HepG2 (cell line): ENCODE data around the gene MYLK. TPM values are rescaled to one million over a fixed set of nuclear protein-coding genes. Genes with fewer than 3 reads are reported as not detected.

Experiments
- ATAC-seq: fragments of 200-7000 bp; cut with Tn5 transposase; 3 replicates; pipeline ENCODE4 v1.9.1; 2020; ENCODE audit warnings: mild to moderate bottlenecking, moderate library complexity
- BruUV-seq: library from RNA; stranded (reverse); fragments of 400-500 nt; replicated peaks from 2 replicates; lab custom pipeline; 2021; lab: Mats Ljungman, UMichigan
- CTCF ChIA-PET: fragments of 300-600 bp; formaldehyde crosslinking; extraction: SDS; loops from one replicate; lab custom pipeline; 2021; ENCODE audit warnings: low total read pairs, inconsistent platforms, low intra/inter-chr PET ratio; lab: Yijun Ruan, JAX
- POLR2A ChIA-PET: fragments of 350-600 bp; sonication (Branson Sonifier 250); formaldehyde crosslinking; loops from one replicate; lab custom pipeline; 2020; ENCODE audit warnings: antibody characterized with exemption, inconsistent platforms; lab: Yijun Ruan, JAX
- DNase-seq: peaks from one replicate; pipeline ENCODE4 v3.0.0-alpha.2; 2015; ENCODE audit warnings: low spot score
- FAIRE-seq: peaks from 3 replicates; lab custom pipeline; 2011; peaks lifted over from hg19 to GRCh38; lab: Jason Lieb, UNC
- H2AFZ ChIP-seq: one replicate; pipeline ENCODE4 v1.6.1; 2011; ENCODE audit warnings: low read length, inconsistent platforms
- H3K27ac ChIP-seq: fragments of 300-600 bp; 3 replicates; pipeline ENCODE4 v1.8.0; 2011; ENCODE audit warnings: mixed run types, mild to moderate bottlenecking, mixed read lengths, low read length, inconsistent platforms; ENCODE audit not compliant: insufficient read depth; ENCODE audit errors: extremely low read length
- H3K27me3 ChIP-seq, 2 experiments: fragments of 200-600 bp in 1 of 2; 2 replicates in 1 of 2; 3 replicates in 1 of 2; pipeline versions ENCODE4 v1.6.0 to v1.8.0; 2011; ENCODE audit warnings: low read length in 2 of 2, mild to moderate bottlenecking in 2 of 2, moderate library complexity in 2 of 2, inconsistent platforms in 1 of 2; ENCODE audit not compliant: insufficient read depth in 2 of 2, control insufficient read depth in 1 of 2
- H3K36me3 ChIP-seq, 2 experiments: fragments of 200-600 bp in 1 of 2; replicated peaks in 1 of 2; 2 replicates in 1 of 2; 3 replicates in 1 of 2; pipeline versions ENCODE4 v1.5.1 to v1.8.0; 2011; ENCODE audit warnings: low read length in 2 of 2, inconsistent platforms in 1 of 2; ENCODE audit not compliant: insufficient read depth in 2 of 2, control insufficient read depth in 1 of 2
- H3K4me1 ChIP-seq: 2 replicates; pipeline ENCODE4 v1.5.1; 2012; ENCODE audit warnings: low read length, inconsistent platforms; ENCODE audit not compliant: insufficient read depth
- H3K4me2 ChIP-seq: 2 replicates; pipeline ENCODE4 v1.6.0; 2011; ENCODE audit warnings: low read depth, low read length, inconsistent platforms
- H3K4me3 ChIP-seq, 3 experiments: fragments of 200-600 bp in 1 of 3; sonication (generic), shearing (Covaris generic) in 1 of 3; replicated peaks in 1 of 3; 2 replicates each; pipeline ENCODE4 v1.5.1; 2011 to 2016; ENCODE audit warnings: low read length in 3 of 3, inconsistent platforms in 2 of 3, low read depth in 2 of 3, mild to moderate bottlenecking in 2 of 3, control low read depth in 1 of 3, mixed read lengths in 1 of 3; ENCODE audit not compliant: insufficient read depth in 1 of 3
- H3K79me2 ChIP-seq: one replicate; pipeline ENCODE4 v1.6.1; 2011; ENCODE audit warnings: low read length, inconsistent platforms; ENCODE audit not compliant: insufficient read depth
- H3K9ac ChIP-seq: 2 replicates; pipeline ENCODE4 v1.6.0; 2011; ENCODE audit warnings: mild to moderate bottlenecking, low read depth, low read length, inconsistent platforms; ENCODE audit not compliant: insufficient read depth
- H3K9me3 ChIP-seq: 2 replicates; pipeline ENCODE4 v1.5.1; 2012; ENCODE audit warnings: mild to moderate bottlenecking, low read length
- H4K20me1 ChIP-seq: 2 replicates; pipeline ENCODE4 v1.6.0; 2011; ENCODE audit warnings: inconsistent platforms, mild to moderate bottlenecking, low read length, moderate library complexity; ENCODE audit not compliant: insufficient read depth
- EEA1 ChIP-seq: sonication (generic); formaldehyde crosslinking; IDR thresholded peaks from 2 replicates; pipeline ENCODE4 v1.5.1; 2020; ENCODE audit warnings: mild to moderate bottlenecking, missing genetic modification reagents, borderline replicate concordance
- ELF1 ChIP-seq: sonication (generic); formaldehyde crosslinking; IDR thresholded peaks from 2 replicates; pipeline ENCODE4 v1.4.0; 2020; ENCODE audit warnings: missing genetic modification reagents
- ESRRA ChIP-seq: sonication (generic); formaldehyde crosslinking; IDR thresholded peaks from 2 replicates; pipeline ENCODE4 v1.5.1; 2020; ENCODE audit warnings: mild to moderate bottlenecking, low read depth, missing genetic modification reagents
- KAT2B ChIP-seq: fragments of 150-350 bp; IDR thresholded peaks from 2 replicates; pipeline ENCODE4 v1.6.1; 2014; ENCODE audit warnings: low read depth, low read length, borderline replicate concordance
- MED13 ChIP-seq: sonication (generic); formaldehyde crosslinking; IDR thresholded peaks from 2 replicates; pipeline ENCODE4 v1.5.0; 2020; ENCODE audit warnings: missing genetic modification reagents
- NR1H2 ChIP-seq: sonication (generic); formaldehyde crosslinking; IDR thresholded peaks from 2 replicates; pipeline ENCODE4 v1.8.1; 2022; ENCODE audit warnings: low read depth, missing genetic modification reagents, borderline replicate concordance
- TBX2 ChIP-seq: sonication (generic); formaldehyde crosslinking; IDR thresholded peaks from 2 replicates; pipeline ENCODE4 v1.5.0; 2020; ENCODE audit warnings: missing genetic modification reagents, mild to moderate bottlenecking, borderline replicate concordance
- ZFYVE20 ChIP-seq: sonication (generic); formaldehyde crosslinking; IDR thresholded peaks from 2 replicates; pipeline ENCODE4 v1.8.0; 2023; ENCODE audit warnings: low read depth, mild to moderate bottlenecking, moderate library complexity, missing genetic modification reagents, borderline replicate concordance
- ZMAT3 ChIP-seq: sonication (generic); formaldehyde crosslinking; conservative IDR thresholded peaks from 2 replicates; pipeline ENCODE4 v1.7.0; 2021; ENCODE audit warnings: missing genetic modification reagents
- ZNF263 ChIP-seq: sonication (generic); formaldehyde crosslinking; IDR thresholded peaks from 2 replicates; pipeline ENCODE4 v1.4.0; 2020; ENCODE audit warnings: missing genetic modification reagents
- ZNF557 ChIP-seq: sonication (generic); formaldehyde crosslinking; IDR thresholded peaks from 2 replicates; pipeline ENCODE4 v1.4.0; 2020; ENCODE audit warnings: missing genetic modification reagents
- ZNF678 ChIP-seq: sonication (generic); formaldehyde crosslinking; IDR thresholded peaks from 2 replicates; pipeline ENCODE4 v1.4.0; 2020; ENCODE audit warnings: mild to moderate bottlenecking, missing genetic modification reagents
- ZNF724P ChIP-seq: sonication (generic); formaldehyde crosslinking; IDR thresholded peaks from 2 replicates; pipeline ENCODE4 v1.8.0; 2022; ENCODE audit warnings: missing genetic modification reagents, borderline replicate concordance
- ZNF83 ChIP-seq: sonication (generic); formaldehyde crosslinking; IDR thresholded peaks from 2 replicates; pipeline ENCODE4 v1.4.0; 2020; ENCODE audit warnings: missing genetic modification reagents, mild to moderate bottlenecking, borderline replicate concordance
- WGBS: methylation state at CpG from one replicate; pipeline ENCODE4 v1.1.6; 2017; ENCODE audit warnings: low lambda C conversion rate; 5-methylcytosine and 5-hydroxymethylcytosine counted together
- in situ Hi-C: cut with HindIII; loops from 2 replicates; pipeline ENCODE4 v1.10.0; 2017; ENCODE audit warnings: low pct_unique_long_range_greater_than_20kb; ENCODE audit not compliant: extremely low pct_ligation_motif_present
- intact Hi-C: fragments of 100-400 bp; cut with micrococcal nuclease; formaldehyde crosslinking; loops from one replicate; pipeline ENCODE4 v1.10.0; 2022; ENCODE audit not compliant: unreplicated experiment
- polyA plus RNA-seq, 8 experiments: library from polyadenylated mRNA; depleted of rRNA in 3 of 8; stranded (reverse) in 7 of 8; unstranded in 1 of 8; fragments of >200 nt; fragmentation: Illumina TruSeq in 4 of 8; extraction: Trizol in 4 of 8; gene quantifications; 2 replicates each; pipeline versions ENCODE4 v1.2.1 to v1.2.3, GENCODE V29; 2011 to 2016; ENCODE audit warnings: low read depth in 4 of 8, missing spikeins in 1 of 8, mixed read lengths in 1 of 8; ENCODE audit not compliant: insufficient read depth in 1 of 8
- total RNA-seq, 5 experiments: library from RNA; depleted of rRNA; stranded (reverse); fragments of >200 nt; fragmentation: Illumina TruSeq; extraction: Trizol; gene quantifications; 2 replicates each; pipeline ENCODE4 v1.2.3, GENCODE V29; 2016; ENCODE audit warnings: low read depth in 1 of 5
- TF ChIP-seq, protein P1 (sequence below): sonication (generic); formaldehyde crosslinking; IDR thresholded peaks from 2 replicates; pipeline ENCODE4 v1.4.0; 2020; ENCODE audit warnings: mild to moderate bottlenecking, missing genetic modification reagents
- TF ChIP-seq, protein P2 (sequence below): sonication (generic); formaldehyde crosslinking; IDR thresholded peaks from 2 replicates; pipeline ENCODE4 v1.5.1; 2020; ENCODE audit warnings: mild to moderate bottlenecking, missing genetic modification reagents, moderate library complexity
- TF ChIP-seq, protein P3 (sequence below): sonication (generic); formaldehyde crosslinking; IDR thresholded peaks from 2 replicates; pipeline ENCODE4 v1.4.0; 2020; ENCODE audit warnings: mild to moderate bottlenecking, missing genetic modification reagents

MYLK gene
- total and polyA plus RNA-seq, 2 of the 13 experiments (the other 11 are each of a cell fraction or from before 2014, with no cell fraction given), result 10.6 to 34.9 TPM

- TF ChIP-seq, protein P1, sequence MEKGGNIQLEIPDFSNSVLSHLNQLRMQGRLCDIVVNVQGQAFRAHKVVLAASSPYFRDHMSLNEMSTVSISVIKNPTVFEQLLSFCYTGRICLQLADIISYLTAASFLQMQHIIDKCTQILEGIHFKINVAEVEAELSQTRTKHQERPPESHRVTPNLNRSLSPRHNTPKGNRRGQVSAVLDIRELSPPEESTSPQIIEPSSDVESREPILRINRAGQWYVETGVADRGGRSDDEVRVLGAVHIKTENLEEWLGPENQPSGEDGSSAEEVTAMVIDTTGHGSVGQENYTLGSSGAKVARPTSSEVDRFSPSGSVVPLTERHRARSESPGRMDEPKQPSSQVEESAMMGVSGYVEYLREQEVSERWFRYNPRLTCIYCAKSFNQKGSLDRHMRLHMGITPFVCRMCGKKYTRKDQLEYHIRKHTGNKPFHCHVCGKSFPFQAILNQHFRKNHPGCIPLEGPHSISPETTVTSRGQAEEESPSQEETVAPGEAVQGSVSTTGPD, result no peak
Observed at GRCh38 chr3:123564056-123564455, 320.1 kb downstream of the MYLK start (continued).

DNA sequence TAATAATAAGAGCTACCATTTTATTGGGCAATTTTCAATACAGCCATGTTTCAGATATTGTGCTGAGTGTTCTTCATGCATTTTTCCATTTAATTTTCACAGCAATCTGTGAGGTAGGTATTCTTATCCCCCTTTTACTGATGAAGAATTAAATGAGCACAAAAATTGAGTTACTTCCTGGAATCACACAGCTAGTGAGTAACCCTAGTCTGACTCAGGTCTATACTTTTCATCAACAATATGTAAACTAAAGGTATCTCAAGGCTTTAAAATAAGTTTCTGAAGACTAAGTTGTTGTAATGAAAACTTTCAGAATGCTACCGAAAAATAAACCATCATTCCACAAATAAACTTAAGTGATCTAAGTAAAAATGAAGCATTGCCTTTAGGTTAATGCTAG, 321.6 kb downstream of the MYLK start:
- no peaks in the 10 kb centered on the region; the same call in 1 of the 2 replicates for H4K20me1 ChIP-seq
- no peak overlapping the region for H3K4me2 ChIP-seq
- CTCF ChIA-PET, result no interaction called here
- no TSS peak for BruUV-seq
- FAIRE-seq (no peak), DNase-seq (no peak), ATAC-seq (no peak)
- no peak overlapping the region for H2AFZ ChIP-seq
- WGBS, result 97% methylated on average over 1 of the region's 1 CpG
- H3K79me2 ChIP-seq, result peaks cover 5% of the 10 kb centered on the region
- no peaks in the 10 kb centered on the region for H3K27me3 ChIP-seq
- POLR2A ChIA-PET, result no interaction called here
- no peaks in the 10 kb centered on the region for H3K4me1 ChIP-seq
- no peaks in the 10 kb centered on the region for H3K9me3 ChIP-seq
- intact Hi-C loops (no loop called here), in situ Hi-C loops (no loop called here)
- H3K36me3 ChIP-seq, result peaks cover 9 to 53% of the 10 kb centered on the region in 2 experiments; a peak in 4 of 5 replicates
- H3K27ac ChIP-seq, result no peak overlapping the region
- H3K9ac ChIP-seq, result no peak overlapping the region
- no peak overlapping the region for H3K4me3 ChIP-seq
- TF ChIP-seq, protein P2, sequence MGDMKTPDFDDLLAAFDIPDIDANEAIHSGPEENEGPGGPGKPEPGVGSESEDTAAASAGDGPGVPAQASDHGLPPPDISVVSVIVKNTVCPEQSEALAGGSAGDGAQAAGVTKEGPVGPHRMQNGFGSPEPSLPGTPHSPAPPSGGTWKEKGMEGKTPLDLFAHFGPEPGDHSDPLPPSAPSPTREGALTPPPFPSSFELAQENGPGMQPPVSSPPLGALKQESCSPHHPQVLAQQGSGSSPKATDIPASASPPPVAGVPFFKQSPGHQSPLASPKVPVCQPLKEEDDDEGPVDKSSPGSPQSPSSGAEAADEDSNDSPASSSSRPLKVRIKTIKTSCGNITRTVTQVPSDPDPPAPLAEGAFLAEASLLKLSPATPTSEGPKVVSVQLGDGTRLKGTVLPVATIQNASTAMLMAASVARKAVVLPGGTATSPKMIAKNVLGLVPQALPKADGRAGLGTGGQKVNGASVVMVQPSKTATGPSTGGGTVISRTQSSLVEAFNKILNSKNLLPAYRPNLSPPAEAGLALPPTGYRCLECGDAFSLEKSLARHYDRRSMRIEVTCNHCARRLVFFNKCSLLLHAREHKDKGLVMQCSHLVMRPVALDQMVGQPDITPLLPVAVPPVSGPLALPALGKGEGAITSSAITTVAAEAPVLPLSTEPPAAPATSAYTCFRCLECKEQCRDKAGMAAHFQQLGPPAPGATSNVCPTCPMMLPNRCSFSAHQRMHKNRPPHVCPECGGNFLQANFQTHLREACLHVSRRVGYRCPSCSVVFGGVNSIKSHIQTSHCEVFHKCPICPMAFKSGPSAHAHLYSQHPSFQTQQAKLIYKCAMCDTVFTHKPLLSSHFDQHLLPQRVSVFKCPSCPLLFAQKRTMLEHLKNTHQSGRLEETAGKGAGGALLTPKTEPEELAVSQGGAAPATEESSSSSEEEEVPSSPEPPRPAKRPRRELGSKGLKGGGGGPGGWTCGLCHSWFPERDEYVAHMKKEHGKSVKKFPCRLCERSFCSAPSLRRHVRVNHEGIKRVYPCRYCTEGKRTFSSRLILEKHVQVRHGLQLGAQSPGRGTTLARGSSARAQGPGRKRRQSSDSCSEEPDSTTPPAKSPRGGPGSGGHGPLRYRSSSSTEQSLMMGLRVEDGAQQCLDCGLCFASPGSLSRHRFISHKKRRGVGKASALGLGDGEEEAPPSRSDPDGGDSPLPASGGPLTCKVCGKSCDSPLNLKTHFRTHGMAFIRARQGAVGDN (CRISPR knock-in tag), result no peak
- no peak for TF ChIP-seq ZNF83 (CRISPR knock-in tag)
- TF ChIP-seq ELF1 (CRISPR knock-in tag), result no peak
- TF ChIP-seq ZNF724P, result no peak
- TF ChIP-seq ZNF557 (CRISPR knock-in tag), result no peak
- TF ChIP-seq EEA1 (CRISPR knock-in tag), result no peak
- TF ChIP-seq, protein P3, sequence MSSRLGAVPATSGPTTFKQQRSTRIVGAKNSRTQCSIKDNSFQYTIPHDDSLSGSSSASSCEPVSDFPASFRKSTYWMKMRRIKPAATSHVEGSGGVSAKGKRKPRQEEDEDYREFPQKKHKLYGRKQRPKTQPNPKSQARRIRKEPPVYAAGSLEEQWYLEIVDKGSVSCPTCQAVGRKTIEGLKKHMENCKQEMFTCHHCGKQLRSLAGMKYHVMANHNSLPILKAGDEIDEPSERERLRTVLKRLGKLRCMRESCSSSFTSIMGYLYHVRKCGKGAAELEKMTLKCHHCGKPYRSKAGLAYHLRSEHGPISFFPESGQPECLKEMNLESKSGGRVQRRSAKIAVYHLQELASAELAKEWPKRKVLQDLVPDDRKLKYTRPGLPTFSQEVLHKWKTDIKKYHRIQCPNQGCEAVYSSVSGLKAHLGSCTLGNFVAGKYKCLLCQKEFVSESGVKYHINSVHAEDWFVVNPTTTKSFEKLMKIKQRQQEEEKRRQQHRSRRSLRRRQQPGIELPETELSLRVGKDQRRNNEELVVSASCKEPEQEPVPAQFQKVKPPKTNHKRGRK (CRISPR knock-in tag), result no peak
- TF ChIP-seq TBX2 (CRISPR knock-in tag), result no peak
- TF ChIP-seq ZFYVE20 (CRISPR knock-in tag), result no peak
- no peak for TF ChIP-seq ZMAT3 (CRISPR knock-in tag)
- TF ChIP-seq NR1H2 (CRISPR knock-in tag), result no peak
- no peak for TF ChIP-seq ZNF263 (CRISPR knock-in tag)
- no peak for TF ChIP-seq ESRRA
- no peak for TF ChIP-seq ZNF678 (CRISPR knock-in tag)
- no peak for TF ChIP-seq KAT2B
- no peak for TF ChIP-seq MED13
